HG03097 (cell line): Measurements from ENCODE around the gene INSL3.

ENCODE experiments used
- ATAC-seq: cut with Tn5 transposase; IDR thresholded peaks from one replicate; pipeline ENCODE4 v1.9.1; 2021; ENCODE audit not compliant: unreplicated experiment, low FRiP score

The INSL3 gene

DNA sequence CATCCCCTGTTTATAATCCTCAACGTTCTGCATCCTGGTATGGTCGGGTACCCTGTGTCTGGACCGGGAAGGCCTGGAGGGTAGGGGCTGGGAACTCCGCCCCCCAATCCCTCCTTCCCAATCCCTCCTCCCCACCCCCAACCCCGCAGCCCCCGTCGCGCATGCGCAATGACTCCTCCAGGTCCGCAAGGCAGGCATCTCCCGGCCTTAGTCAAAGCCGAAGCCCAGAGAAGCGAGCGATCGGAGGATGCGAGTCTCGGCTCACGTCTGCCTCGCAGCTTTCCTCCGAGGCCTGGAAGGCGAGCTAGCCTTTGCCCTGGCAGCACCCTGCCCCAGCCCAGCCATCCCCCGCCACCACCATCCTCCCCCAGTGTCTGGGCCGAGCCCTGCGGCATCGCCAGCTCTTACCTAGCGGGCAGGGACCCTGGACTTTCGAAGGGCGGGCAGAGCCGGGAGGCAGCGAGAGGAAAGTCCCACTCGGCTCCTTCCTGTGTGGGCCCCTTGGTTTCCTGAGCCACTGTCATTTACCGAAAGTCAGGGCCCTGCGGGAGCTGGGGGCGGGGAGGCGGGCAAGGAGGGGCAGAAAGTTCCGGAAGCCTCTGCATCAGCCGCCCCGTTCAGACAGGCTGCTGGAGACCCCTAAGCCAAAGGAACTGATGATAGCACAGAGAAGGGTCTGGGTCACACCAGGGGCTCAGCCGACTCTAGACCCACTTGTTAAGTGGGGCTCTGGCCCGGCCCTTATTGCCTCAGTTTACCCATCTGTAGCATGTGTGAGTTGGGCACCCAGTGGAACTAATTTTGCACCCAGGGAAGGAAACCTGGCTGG lies 26.4 kb upstream of the INSL3 start, which contains the start of gene JAK3:
TSS of gene JAK3 (minus strand) at position 445 of the 829 bp plus-strand sequence. CDS start 3,565 bp downstream, outside the sequence.
- ATAC-seq: peak; percentile 58

DNA sequence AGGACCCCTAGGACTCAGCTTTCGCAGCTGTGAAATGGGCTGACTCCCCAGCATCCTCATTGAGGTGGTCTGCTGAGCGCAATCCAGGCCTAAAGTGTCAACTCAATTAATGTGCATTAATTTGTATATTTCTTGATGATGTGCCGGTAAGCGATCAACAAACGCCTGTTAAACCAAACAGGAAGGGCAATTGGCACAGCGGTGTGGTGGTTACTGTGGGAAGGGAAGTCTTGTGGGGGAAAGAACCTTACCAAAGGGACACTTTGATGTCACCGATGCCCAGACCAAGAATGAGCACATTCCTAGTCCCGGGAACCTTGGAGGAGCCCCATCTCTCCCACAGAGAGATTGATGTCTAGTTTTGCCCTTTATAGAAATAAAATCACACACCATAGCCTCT lies 24.8 kb upstream of the INSL3 start:
- ATAC-seq: no peak

DNA sequence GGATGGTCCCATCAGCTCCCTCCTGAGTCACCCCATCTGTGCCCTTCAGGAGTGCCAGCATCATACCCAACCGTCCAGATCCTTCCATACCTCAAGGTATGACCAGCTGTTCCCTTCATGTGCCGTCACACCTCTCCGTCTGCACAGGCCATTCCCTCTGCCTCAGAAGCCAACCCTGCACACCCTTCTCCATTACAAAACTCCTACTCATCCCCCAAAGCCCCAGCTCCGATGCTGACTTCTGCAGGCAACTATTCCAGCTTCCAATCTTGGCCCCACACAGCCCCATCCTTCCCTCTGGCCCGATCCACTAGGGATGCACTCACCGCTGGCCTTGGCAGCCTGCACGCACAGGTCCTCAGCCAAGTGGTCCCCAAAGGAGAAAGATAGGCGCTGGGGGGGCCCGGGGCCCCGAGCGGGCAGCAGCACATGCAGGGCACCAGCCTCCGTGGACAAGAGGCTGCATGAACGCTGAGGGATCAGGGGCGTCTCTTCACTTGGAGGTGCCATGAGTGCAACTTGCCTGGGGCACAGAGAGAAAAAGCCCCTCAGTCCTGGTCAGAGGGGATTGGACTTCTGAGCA lies 22.7 kb upstream of the INSL3 start:
- no peak for ATAC-seq

DNA sequence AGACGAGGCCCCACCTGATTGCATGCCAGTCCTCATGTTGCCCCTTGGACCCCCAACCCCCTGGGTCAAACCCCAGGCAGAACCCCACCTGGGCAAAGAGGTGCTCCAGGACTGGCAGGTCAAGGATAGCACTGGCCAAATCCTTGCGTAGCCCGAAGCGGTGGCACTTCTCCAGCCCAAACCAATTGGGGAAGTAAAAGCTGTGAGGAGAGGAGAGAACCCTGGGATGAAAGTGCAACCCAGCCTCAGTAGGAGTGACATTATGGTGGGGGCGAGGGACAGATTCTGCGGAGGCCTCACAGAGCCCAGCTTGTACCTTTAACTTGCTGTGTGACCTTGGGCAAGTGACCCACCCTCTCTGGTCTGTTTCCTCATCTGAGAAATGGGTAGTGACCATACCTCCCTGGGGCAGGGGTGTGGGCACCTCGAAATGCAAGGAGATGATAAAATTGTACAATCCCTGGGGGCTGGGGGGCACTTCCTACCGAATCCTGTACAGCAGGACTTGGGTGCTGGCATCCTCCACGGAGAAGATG lies 22.0 kb upstream of the INSL3 start:
- no peak for ATAC-seq

DNA sequence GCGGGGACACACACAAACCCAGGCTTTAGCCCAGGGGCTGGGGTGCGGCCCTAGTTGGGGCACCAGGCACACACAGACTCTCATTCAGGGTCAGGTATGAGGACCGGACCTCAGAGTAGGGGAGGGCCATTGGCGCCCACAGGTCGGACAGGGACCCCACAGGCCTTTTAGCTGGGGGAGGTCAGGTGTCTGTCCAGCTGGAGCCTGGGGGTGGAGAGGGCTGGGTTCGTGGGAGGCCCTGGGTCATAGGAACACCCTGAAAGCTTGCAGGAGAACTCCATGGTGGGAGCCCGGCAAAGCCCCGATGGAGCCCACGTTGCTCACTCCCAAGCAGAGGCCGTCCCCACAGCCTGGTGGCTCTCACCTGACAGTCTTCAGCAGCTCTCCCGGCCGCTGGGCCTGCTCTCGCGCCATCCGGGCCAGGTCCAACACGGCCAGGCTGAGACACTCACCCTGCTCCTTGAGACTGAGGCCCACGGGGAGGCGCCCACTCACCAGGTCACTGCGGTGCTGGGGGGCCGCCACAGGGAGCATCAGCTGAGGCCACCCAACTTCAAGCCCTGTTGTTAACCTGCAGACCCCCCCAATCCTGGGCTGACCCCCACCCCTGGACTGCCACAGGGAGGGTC lies 21.5 kb upstream of the INSL3 start:
- no peak for ATAC-seq

DNA sequence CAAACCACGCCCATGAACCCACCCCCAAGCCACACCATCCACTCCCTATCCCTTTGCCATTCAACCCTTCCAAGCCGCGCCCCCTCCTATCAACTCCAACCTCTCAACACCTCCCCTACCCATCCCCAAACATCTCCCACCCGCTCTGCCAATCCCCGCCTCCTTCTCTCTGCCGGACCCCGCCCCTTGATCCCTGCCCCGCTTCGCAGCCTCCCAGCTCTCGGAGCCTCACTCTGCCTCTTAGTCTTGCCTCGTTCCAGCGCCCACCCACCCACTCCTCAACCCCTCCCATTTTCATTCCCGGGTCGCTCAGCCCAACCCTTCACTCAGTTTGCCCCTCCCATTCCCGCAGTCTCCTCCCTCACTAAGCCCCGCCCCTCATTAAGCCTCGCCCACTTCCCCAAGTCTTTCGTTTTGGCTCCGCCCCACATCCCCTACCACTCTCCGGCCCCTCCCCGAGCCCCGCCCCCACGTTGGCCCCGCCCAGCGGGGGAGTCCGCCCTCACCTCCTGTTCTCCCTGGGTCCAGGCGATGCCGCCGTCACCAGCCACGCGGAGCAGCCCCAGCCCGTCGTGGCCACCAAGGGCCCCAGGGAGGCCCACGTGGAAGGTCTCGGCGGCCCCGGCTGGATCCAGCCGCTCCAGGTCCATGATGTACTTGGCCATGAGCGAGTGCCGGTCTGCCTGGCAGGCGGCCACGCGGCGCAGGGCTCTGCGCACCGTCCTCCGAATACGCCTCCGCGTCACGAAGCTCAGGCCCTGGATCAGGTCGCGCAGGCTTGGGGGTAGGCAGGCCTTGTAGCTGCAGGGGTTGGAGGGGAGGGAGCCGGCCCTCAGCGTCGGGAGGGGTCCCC lies 20.7 kb upstream of the INSL3 start:
- ATAC-seq: no peak

DNA sequence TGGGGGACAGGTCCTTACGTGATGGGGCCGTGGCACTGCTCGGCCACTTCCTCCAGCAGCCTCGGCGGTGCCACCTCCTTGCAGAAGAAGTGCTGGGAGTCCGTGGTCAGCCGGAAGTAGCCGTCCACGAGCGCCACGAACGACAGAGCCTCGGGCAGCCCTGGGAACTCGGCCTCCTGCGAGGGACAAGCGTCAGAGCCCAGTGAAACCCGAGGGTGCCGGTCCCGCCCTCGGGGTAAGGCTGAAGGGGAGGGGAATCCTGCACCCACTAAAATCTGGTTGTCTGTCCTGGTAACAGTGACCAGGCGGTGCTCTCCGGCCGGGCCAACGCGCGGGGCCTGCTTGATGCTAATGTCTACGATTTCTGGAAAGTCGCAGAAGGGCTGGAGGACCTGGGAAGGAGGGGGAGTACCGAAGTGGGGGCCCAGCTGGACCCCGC lies 20.1 kb upstream of the INSL3 start:
- no peak for ATAC-seq

DNA sequence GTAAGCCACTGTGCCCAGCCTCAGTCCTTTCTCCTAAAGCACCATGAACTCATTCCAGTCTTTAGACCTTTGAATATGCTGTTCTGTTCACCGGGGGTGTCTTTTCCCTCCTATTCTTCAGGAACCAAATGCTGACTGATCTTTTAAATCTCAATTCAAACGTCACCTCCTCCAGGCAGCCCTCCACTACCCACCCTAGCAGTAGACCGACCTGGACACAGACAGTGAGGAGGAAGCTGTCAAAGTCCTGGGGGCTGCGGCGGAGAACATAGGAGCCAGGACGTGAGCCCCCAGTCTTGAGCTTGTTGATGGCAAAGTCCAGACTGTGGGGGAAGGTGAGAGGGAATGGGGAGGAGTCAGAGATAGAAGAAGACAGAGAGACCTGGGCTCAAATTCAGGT lies 18.7 kb upstream of the INSL3 start:
- no peak for ATAC-seq

DNA sequence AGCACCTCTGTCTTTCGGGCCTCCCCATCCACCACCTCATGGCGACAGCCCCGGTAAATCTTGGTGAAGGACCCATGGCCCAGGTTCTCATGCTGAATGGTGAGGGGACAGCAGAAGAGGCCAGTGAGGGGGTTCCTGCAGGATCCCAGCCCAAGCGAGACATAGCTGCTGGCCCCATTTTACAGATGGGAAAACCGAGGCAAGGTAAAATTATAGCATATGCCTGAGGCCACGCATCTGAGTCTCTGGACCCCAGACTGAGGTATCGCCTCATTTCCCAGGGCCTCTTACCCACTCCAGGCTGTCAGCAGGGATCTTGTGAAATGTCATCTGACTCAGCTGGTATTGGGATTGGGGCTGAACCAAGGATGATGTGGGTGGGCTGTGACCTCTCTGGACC lies 16.7 kb upstream of the INSL3 start:
- no peak for ATAC-seq

DNA sequence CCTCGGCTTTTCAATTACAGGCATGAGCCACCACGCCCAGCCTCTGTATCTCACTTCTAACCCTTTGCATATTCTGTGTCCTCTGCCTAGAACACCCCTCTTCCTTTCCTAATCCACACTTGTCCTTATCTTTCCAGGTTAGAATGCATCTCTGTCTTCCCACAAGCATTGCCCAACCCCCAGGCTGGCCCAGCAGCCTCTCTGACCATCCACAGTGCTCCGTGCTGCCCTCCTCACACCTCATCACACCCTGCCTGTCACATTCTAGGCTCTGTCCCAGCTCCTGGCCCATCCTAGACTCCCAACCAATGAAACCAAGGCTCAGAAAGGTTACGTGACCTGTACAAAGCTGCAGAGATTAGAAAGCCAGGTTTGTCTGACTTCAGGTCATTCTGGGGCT lies 15.2 kb upstream of the INSL3 start:
- ATAC-seq: no peak

DNA sequence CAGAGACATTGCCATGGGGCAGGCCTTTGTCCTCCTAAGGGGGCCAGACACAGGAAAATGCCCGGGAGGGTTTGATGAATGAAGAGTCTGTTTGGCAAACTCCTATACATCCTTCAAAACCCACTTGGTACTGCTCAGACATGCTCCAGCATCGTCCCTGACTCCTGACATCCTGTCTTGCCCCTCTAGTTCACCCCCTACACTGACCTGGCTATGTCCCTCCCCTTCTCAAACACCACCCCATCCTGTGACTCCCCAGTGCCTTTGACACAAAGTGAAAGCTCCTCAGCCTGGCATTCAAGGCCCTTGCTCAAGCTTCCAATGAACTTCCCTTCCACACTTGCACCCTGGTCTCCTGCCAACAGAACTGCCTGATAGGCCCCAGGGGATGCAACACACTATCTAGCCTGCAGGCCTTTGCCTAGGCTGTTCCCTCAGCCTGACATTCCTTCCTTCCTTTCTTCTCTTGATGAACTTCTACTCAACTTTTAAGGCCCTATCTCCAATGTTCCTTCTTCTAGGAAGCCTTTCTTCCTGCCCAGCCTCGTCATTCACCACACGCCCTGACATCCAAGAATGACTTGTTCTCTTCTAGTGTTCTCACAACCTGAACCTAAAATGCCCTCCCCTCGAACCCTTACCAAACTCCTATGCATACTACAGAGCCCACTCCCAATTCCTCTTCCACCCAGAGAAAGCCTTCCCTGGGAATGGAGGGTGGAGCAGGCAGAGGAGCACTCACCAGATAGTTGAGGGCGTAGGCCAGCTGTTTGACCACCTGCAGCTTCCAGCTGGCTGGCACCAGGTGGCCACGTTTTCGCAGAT lies 14.1 kb upstream of the INSL3 start:
- no peak for ATAC-seq

DNA sequence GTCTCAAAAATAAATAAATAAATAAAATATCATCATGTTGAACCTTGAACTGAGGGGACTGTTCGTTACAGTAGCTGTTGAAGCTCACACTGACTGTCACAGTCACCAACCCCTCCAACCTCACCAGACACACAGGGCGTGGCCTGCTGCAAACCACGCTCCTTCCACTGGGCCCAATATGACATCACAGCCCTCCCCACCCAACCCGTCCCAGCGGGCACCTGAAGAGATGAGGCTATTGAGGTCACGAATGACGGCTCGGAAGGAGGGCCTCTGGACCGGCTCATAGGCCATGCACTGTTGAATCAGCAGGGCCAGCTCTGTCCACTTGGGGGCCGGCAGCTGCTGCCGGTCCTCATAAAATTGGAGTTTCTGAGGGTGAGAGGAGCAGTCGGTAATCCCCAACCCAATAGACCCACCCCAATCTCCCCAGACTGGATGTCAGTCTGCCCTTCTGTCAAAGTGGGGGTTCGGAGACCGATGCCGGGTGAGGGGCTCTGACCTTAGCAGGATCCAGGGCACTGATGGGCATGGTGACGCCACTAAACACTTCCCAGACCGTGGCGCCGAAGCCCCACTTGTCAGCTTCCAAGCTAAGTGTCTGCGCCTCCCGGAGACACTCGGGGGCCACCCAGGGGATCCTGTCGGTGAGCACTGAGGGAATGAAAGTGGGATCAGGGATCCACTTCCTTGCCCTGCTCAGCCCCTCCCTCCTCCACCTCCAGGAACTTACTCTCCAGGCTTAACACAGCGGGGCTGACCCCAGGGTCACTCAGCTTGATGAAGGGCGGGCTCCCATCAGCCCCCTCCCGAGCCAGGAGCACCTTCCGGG lies 13.2 kb upstream of the INSL3 start:
- ATAC-seq: no peak

DNA sequence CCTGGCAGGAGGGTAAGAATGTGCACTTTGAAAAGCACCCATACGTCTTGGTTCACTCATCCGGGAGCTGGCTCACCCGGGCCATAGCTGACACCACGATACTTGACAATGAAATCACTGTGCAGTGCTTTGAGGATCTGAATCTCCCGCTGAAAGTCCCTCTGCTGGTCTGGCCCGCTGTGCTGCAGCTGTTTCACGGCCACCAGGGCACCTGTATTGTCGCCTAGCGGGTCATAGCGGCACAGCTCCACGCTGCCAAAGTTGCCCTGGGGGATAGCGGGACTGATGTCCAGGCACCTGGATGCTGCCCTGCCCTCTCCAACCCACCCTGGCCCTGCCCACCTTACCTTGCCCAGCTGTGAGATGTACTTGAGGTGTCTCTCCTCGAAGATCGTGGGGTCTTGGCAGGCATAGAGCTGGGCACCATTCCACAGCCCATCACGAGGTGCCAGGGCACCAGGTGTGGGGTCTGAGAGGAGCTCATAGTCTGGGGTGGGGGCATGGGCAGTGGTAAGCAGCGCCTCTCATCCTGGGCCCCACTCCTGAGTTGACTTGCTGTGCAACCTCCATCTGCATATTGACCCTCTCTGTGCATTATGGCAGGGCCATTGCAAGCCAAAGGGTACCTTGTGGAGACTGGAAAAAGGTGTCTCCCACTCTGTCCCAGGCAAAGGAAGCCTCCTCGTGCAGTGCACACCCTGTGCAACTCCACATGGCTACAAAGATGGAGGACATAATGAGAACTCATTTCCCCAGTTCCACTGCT lies 11.3 kb upstream of the INSL3 start:
- no peak for ATAC-seq

DNA sequence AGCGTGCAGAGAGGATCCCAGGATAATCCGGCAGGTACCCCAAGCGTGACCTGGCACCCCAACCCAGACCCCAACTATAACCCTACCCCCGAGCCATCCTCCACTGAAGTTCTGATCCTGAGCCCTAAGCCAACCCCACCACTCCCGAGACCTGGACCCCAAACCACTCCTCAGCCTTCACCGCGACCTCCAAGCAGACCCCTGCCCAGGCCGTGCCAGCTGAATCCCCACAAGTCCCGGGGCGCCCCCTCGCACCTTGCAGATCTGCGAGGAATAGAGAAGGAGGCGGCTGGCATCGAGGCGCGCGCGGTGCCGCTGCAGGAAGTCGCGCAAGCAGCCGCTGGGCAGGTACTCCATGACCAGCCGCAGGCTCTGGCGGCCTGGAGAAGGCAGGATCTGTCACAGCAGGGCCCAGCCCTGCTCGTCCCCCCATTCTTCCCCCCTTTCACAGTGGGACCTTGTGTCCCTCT lies 10.1 kb upstream of the INSL3 start:
- ATAC-seq: no peak

DNA sequence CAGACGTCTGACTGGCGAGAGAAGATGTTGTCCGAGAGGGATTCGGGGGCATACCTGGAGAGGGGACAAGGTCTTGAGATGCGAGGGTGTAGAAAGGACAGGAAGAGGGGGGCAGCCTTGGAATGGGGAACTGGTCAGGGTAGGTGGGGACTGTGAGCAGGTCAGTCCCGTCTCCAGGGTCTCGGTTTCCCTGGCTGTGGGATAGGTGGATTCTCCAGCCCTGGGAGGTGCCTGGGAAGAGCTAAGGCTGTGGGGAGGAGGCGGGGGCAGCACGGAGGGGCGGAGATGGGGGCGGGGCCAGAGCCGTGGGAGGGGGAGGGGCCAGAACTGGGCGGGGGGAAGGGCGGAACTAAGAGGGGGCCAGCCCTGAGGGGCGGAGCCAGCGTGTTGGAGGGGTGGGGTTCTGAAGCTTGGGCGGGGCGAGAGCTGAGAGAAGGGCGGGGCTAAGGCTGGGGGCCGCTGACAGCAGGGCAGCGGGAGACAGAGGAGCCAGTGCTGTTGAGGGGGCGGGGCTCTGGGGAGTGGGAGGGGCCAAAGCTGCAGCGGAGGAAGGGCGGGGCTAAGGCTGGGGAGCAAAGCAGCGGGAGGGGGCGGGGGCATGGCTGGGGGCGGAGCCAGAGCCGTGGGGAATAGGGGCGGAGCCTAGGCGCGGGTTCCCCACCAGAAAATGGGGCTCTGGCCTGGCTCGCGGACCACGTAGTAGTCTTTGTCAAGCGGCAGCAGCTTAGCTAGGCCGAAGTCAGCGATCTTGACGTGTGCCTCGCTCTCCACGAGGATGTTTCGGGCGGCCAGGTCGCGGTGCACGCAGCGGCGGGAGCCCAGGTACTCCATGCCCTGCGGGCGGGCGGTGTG lies 9.5 kb upstream of the INSL3 start:
- ATAC-seq: no peak

DNA sequence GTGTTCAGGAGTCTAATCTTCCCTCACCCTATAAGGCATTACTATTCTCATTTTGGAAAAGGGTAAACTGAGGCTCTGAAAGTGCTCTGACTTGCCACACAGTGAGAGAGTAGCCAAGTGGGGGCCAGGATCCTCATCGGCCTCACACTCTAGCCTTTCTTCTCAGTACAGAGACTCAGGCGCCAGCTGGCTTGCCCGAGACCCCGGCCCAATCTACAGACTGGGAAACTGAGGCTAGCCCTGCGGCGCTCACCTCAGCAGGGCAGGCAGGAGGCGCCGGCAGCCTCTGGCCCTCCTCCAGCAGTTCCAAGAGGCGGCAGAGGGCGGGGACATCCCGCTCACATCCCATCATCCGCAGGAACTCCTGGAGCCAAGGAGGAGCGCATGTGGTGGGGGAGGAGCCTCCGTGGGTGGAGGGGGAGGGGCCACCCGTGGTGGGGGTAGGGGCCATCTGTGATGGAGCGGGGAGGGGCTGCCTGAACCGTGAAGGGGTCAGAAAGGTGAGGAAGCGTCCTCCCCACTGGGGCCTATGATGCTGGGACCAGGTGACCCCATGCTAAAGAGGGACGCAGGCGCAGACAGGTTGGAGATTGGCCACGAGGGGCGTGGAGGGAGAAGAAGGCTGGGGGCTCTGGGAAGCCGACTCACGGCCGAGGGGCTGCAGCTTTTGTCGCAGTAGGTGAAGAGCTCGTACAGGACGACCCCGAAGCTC lies 8.7 kb upstream of the INSL3 start:
- no peak for ATAC-seq
